H9 (cell line): ENCODE results near the gene PEX14. TPM values are rescaled to one million over a fixed set of nuclear protein-coding genes. Genes with fewer than 3 reads are reported as not detected.

ENCODE experiments used
- DNase-seq: peaks from one replicate; pipeline ENCODE4 v3.0.0-alpha.2; 2017
- H2AFZ ChIP-seq: one replicate; pipeline ENCODE4 v1.6.1; 2013; ENCODE audit warnings: mild to moderate bottlenecking, low read length, control low read depth, moderate library complexity
- H2AK5ac ChIP-seq: 2 replicates; pipeline ENCODE4 v1.6.1; 2013; ENCODE audit warnings: low read length, control low read depth, mixed read lengths; ENCODE audit not compliant: insufficient read length
- H2BK120ac ChIP-seq: one replicate; pipeline ENCODE4 v1.6.1; 2013; ENCODE audit warnings: low read depth, mild to moderate bottlenecking, low read length, control low read depth, inconsistent platforms; ENCODE audit not compliant: poor library complexity, severe bottlenecking
- H2BK12ac ChIP-seq: 2 replicates; pipeline ENCODE4 v1.6.1; 2013; ENCODE audit warnings: low read length, control low read depth, mixed read lengths, low read depth; ENCODE audit not compliant: insufficient read length
- H2BK15ac ChIP-seq: 2 replicates; pipeline ENCODE4 v1.6.1; 2013; ENCODE audit warnings: low read depth, low read length, control low read depth
- H2BK20ac ChIP-seq: one replicate; pipeline ENCODE4 v1.6.1; 2013; ENCODE audit warnings: low read depth, mild to moderate bottlenecking, low read length, control low read depth, inconsistent platforms; ENCODE audit not compliant: poor library complexity, severe bottlenecking
- H2BK5ac ChIP-seq: 2 replicates; pipeline ENCODE4 v1.6.1; 2013; ENCODE audit warnings: low read length, control low read depth, mixed read lengths; ENCODE audit not compliant: insufficient read length
- H3K14ac ChIP-seq: 2 replicates; pipeline ENCODE4 v1.6.1; 2013; ENCODE audit warnings: low read length, control low read depth; ENCODE audit not compliant: insufficient read depth
- H3K18ac ChIP-seq: 2 replicates; pipeline ENCODE4 v1.6.1; 2013; ENCODE audit warnings: low read depth, mild to moderate bottlenecking, mixed read lengths, low read length, control low read depth; ENCODE audit not compliant: insufficient read length
- H3K23ac ChIP-seq: 2 replicates; pipeline ENCODE4 v1.6.1; 2013; ENCODE audit warnings: low read length, control low read depth, mixed read lengths, low read depth; ENCODE audit not compliant: insufficient read length
- H3K23me2 ChIP-seq: 2 replicates; pipeline ENCODE4 v1.6.1; 2013; ENCODE audit warnings: low read depth, mild to moderate bottlenecking, mixed read lengths, low read length, control low read depth; ENCODE audit not compliant: insufficient read length, poor library complexity, severe bottlenecking
- H3K27ac ChIP-seq: 2 replicates; pipeline ENCODE4 v1.5.1; 2013; ENCODE audit warnings: low read length, control low read depth, mixed read lengths, low read depth; ENCODE audit not compliant: insufficient read length
- H3K27me3 ChIP-seq: 2 replicates; pipeline ENCODE4 v1.6.1; 2013; ENCODE audit warnings: low read length, control low read depth, inconsistent platforms; ENCODE audit not compliant: insufficient read depth
- H3K4ac ChIP-seq: 2 replicates; pipeline ENCODE4 v1.6.1; 2013; ENCODE audit warnings: low read depth, mild to moderate bottlenecking, control low read depth, inconsistent platforms, low read length, moderate library complexity
- H3K4me1 ChIP-seq: 2 replicates; pipeline ENCODE4 v1.6.1; 2013; ENCODE audit warnings: low read length, control low read depth, inconsistent platforms; ENCODE audit not compliant: insufficient read depth
- H3K4me2 ChIP-seq: 2 replicates; pipeline ENCODE4 v1.6.1; 2013; ENCODE audit warnings: low read length, control low read depth, mixed read lengths; ENCODE audit not compliant: insufficient read length, insufficient read depth
- H3K56ac ChIP-seq: 2 replicates; pipeline ENCODE4 v1.6.1; 2013; ENCODE audit warnings: low read depth, mild to moderate bottlenecking, mixed read lengths, low read length, control low read depth; ENCODE audit not compliant: insufficient read length
- H3K79me1 ChIP-seq: 2 replicates; pipeline ENCODE4 v1.6.1; 2013; ENCODE audit warnings: low read depth, mild to moderate bottlenecking, moderate library complexity, low read length, control low read depth, inconsistent platforms; ENCODE audit not compliant: insufficient read depth, poor library complexity, severe bottlenecking
- H3K79me2 ChIP-seq: 2 replicates; pipeline ENCODE4 v1.6.1; 2013; ENCODE audit warnings: low read length, control low read depth, inconsistent platforms; ENCODE audit not compliant: insufficient read depth
- H3K9ac ChIP-seq: 2 replicates; pipeline ENCODE4 v1.6.1; 2013; ENCODE audit warnings: low read length, control low read depth, mixed read lengths; ENCODE audit not compliant: insufficient read length; ENCODE audit errors: extremely low read depth
- H3K9me3 ChIP-seq: one replicate; pipeline ENCODE4 v1.6.1; 2013; ENCODE audit warnings: low read depth, low read length, inconsistent platforms; ENCODE audit not compliant: control insufficient read depth
- H3T11ph ChIP-seq: one replicate; pipeline ENCODE4 v1.6.1; 2013; ENCODE audit warnings: mild to moderate bottlenecking, low read length, control low read depth, inconsistent platforms
- H4K20me1 ChIP-seq: one replicate; pipeline ENCODE4 v1.6.1; 2013; ENCODE audit not compliant: control insufficient read depth, insufficient read length, insufficient read depth
- H4K5ac ChIP-seq: 2 replicates; pipeline ENCODE4 v1.6.1; 2013; ENCODE audit warnings: low read depth, mild to moderate bottlenecking, mixed read lengths, low read length, control low read depth; ENCODE audit not compliant: insufficient read length
- H4K8ac ChIP-seq: replicated peaks from 2 replicates; pipeline ENCODE4 v1.6.1; 2013; ENCODE audit warnings: low read length, control low read depth, mixed read lengths, low read depth; ENCODE audit not compliant: insufficient read length
- H4K91ac ChIP-seq: 2 replicates; pipeline ENCODE4 v1.6.1; 2013; ENCODE audit warnings: low read depth, mild to moderate bottlenecking, moderate library complexity, mixed read lengths, low read length, control low read depth; ENCODE audit not compliant: insufficient read length
- H3K27ac Mint-ChIP-seq, 3 experiments: 2 replicates in 2 of 3; 3 replicates in 1 of 3; pipeline ENCODE4 v1.8.0; 2020 to 2021; ENCODE audit warnings: mixed read lengths in 3 of 3, mild to moderate bottlenecking in 1 of 3, moderate library complexity in 1 of 3
- H3K27me3 Mint-ChIP-seq: 2 replicates; pipeline ENCODE4 v1.8.0; 2021; ENCODE audit warnings: low read depth, mild to moderate bottlenecking, moderate library complexity, mixed read lengths
- H3K36me3 Mint-ChIP-seq, 3 experiments: 2 replicates in 2 of 3; 3 replicates in 1 of 3; pipeline ENCODE4 v1.8.0; 2020 to 2021; ENCODE audit warnings: low read depth in 3 of 3, mixed read lengths in 3 of 3; ENCODE audit not compliant: insufficient read depth in 1 of 3
- H3K4me1 Mint-ChIP-seq, 2 experiments: 2 replicates each; pipeline ENCODE4 v1.8.0; 2020; ENCODE audit warnings: mixed read lengths in 2 of 2
- H3K4me3 Mint-ChIP-seq, 2 experiments: 2 replicates in 1 of 2; 3 replicates in 1 of 2; pipeline ENCODE4 v1.8.0; 2020 to 2021; ENCODE audit warnings: mild to moderate bottlenecking in 2 of 2, mixed read lengths in 2 of 2, moderate library complexity in 1 of 2
- H3K9me3 Mint-ChIP-seq, 2 experiments: 2 replicates in 1 of 2; 3 replicates in 1 of 2; pipeline ENCODE4 v1.8.0; 2020; ENCODE audit warnings: mild to moderate bottlenecking in 2 of 2, mixed read lengths in 2 of 2, moderate library complexity in 1 of 2
- CTCF ChIP-seq: fragments of 200-600 bp; sonication (generic); conservative IDR thresholded peaks from 3 replicates; pipeline ENCODE4 v1.8.0; 2021; ENCODE audit warnings: antibody characterized with exemption, mild to moderate bottlenecking
- WGBS: extraction: QIAGEN DNeasy Blood & Tissue Kit; methylation state at CpG from one replicate; pipeline ENCODE4 v1.1.7; 2013; ENCODE audit warnings: missing lambda C conversion rate, low lambda C conversion rate, mixed read lengths; ENCODE audit not compliant: insufficient read length; ENCODE audit errors: extremely low coverage; 5-methylcytosine and 5-hydroxymethylcytosine counted together
- total RNA-seq: library from RNA; stranded (reverse); gene quantifications from 2 replicates; pipeline ENCODE4 v1.2.1, GENCODE V29; 2021

PEX14 gene
- total RNA-seq, 1 experiment from 2014 or later = 23.9 TPM

GRCh38 chr1:10480614-10481013 is 5.9 kb downstream of the PEX14 start:
- H2AFZ ChIP-seq = no peak overlapping the region
- H3K56ac ChIP-seq = no peak overlapping the region
- no peak overlapping the region for H3K18ac ChIP-seq
- H4K5ac ChIP-seq = no peak overlapping the region
- H3K23me2 ChIP-seq = peaks cover 4% of the 10 kb centered on the region
- no peak overlapping the region for H3K27ac Mint-ChIP-seq
- H3K27me3 Mint-ChIP-seq = no peaks in the 10 kb centered on the region
- peaks cover 12% of the 10 kb centered on the region; the same call in 1 of the 2 replicates for H3K79me2 ChIP-seq
- no peak overlapping the region for H2BK120ac ChIP-seq
- H3K14ac ChIP-seq = no peak overlapping the region
- no peaks in the 10 kb centered on the region for H3K27me3 ChIP-seq
- H3K79me1 ChIP-seq = peaks cover 13% of the 10 kb centered on the region
- no peak for TF ChIP-seq CTCF
- H2BK15ac ChIP-seq = no peak overlapping the region
- no peak for DNase-seq
- no peak overlapping the region for H3T11ph ChIP-seq
- no peak overlapping the region for H4K8ac ChIP-seq
- no peak overlapping the region for H2BK5ac ChIP-seq
- WGBS = no CpG with 5 or more reads among the region's 2 CpGs
- no peaks in the 10 kb centered on the region for H3K9me3 ChIP-seq
- H2BK20ac ChIP-seq = no peak overlapping the region
- no peak overlapping the region for H3K23ac ChIP-seq
- no peak overlapping the region for H3K27ac ChIP-seq
- H3K36me3 Mint-ChIP-seq = peaks cover 2 to 5% (median 5%) of the 10 kb centered on the region in 3 experiments; a peak in 5 of 7 replicates
- H4K20me1 ChIP-seq = no peaks in the 10 kb centered on the region
- no peak overlapping the region for H3K4ac ChIP-seq
- no peak overlapping the region for H4K91ac ChIP-seq
- H2AK5ac ChIP-seq = no peak overlapping the region
- no peaks in the 10 kb centered on the region; a peak in 1 of 5 replicates for H3K9me3 Mint-ChIP-seq
- no peak overlapping the region for H2BK12ac ChIP-seq
- H3K4me1 ChIP-seq = no peaks in the 10 kb centered on the region; the same call in 1 of the 2 replicates
- H3K4me3 Mint-ChIP-seq = no peak overlapping the region
- peaks cover 8 to 9% of the 10 kb centered on the region in 2 experiments for H3K4me1 Mint-ChIP-seq
- H3K9ac ChIP-seq = no peak overlapping the region
- H3K4me2 ChIP-seq = no peak overlapping the region
